ENCODE data around the gene MIER3. TPM values are rescaled to one million over a fixed set of nuclear protein-coding genes. Genes with fewer than 3 reads are reported as not detected.
"Not testable (repeated sequence)": the region's sequence is repeated elsewhere in the genome, so short reads cannot be mapped to it uniquely, and the experiment has no call there.

MIER3 gene
- total RNA-seq, 1 donor = 28.9 TPM

GRCh38 chr5:56986626-56986947 is 34.7 kb upstream of the MIER3 start:
- DNase-seq (ENCODE audit: low read depth) = no peak
- no peak for TF ChIP-seq CTCF (IDR thresholded peaks at IDR 0.05; ENCODE audit: insufficient read depth, low read depth, low read length)
- no peak overlapping the region for H3K4me3 ChIP-seq (ENCODE audit: low read depth, low read length)

- H3K4me3 ChIP-seq (ENCODE audit: low read depth, low read length) = no peak overlapping the region
- DNase-seq (ENCODE audit: low read depth) = no peak
- TF ChIP-seq CTCF (IDR thresholded peaks at IDR 0.05; ENCODE audit: insufficient read depth, low read depth, low read length) = no peak
Observed at GRCh38 chr5:56985936-56986625, 34.2 kb upstream of the MIER3 start.

GRCh38 chr5:56984445-56984844 is 32.5 kb upstream of the MIER3 start:
- TF ChIP-seq CTCF (IDR thresholded peaks at IDR 0.05; ENCODE audit: insufficient read depth, low read depth, low read length) = no peak
- DNase-seq (ENCODE audit: low read depth) = peak; percentile 33
- no peak overlapping the region for H3K4me3 ChIP-seq (ENCODE audit: low read depth, low read length)

- no peak for TF ChIP-seq CTCF (IDR thresholded peaks at IDR 0.05; ENCODE audit: insufficient read depth, low read depth, low read length)
- DNase-seq (ENCODE audit: low read depth) = peak; percentile 58
- no peak overlapping the region for H3K4me3 ChIP-seq (ENCODE audit: low read depth, low read length)
Observed at GRCh38 chr5:56983593-56984361, 31.9 kb upstream of the MIER3 start.

GRCh38 chr5:56981548-56982315 is 29.8 kb upstream of the MIER3 start:
- TF ChIP-seq CTCF (IDR thresholded peaks at IDR 0.05; ENCODE audit: insufficient read depth, low read depth, low read length) = no peak
- DNase-seq (ENCODE audit: low read depth) = no peak
- no peak overlapping the region for H3K4me3 ChIP-seq (ENCODE audit: low read depth, low read length)

GRCh38 chr5:56979968-56980367 is 28.0 kb upstream of the MIER3 start:
- DNase-seq (ENCODE audit: low read depth) = no peak
- no peak for TF ChIP-seq CTCF (IDR thresholded peaks at IDR 0.05; ENCODE audit: insufficient read depth, low read depth, low read length)
- H3K4me3 ChIP-seq (ENCODE audit: low read depth, low read length) = no peak overlapping the region

- H3K4me3 ChIP-seq (ENCODE audit: low read depth, low read length); DNase-seq (ENCODE audit: low read depth): not testable (repeated sequence)
Observed at GRCh38 chr5:56979526-56979925, 27.6 kb upstream of the MIER3 start.

Data from fibroblast of villous mesenchyme (primary cell).